ENCODE measurements around the gene LPAR1. TPM values are rescaled to one million over a fixed set of nuclear protein-coding genes. Genes with fewer than 3 reads are reported as not detected.

Gene LPAR1
- total RNA-seq, 3 donors from 2014 or later, result 27.5 to 44.9 (median 30.3) TPM

DNA sequence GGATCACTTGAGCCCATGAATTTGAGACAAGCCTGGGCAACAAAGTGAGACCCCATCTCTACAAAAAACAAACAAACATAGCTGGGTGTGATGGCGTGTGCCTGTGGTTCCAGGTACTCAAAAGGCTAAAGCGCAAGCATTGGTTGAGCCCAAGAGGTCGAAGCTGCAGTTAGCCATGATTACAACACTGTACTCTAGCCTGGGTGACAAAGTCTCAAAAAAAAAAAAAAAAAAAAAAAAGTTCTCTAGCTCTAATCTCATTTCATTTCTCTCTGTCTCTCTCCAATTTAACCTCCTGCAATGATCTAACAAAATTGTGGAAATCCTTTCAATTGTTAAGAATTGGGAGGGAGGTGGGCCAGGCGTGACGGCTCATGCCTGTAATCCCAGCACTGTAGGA lies 33.3 kb downstream of the LPAR1 start:
- Histone ChIP-seq H3K36me3 (ENCODE audit: low read depth) (no peaks in the 10 kb centered on the region), H3K4me1 (ENCODE audit: low read depth) (peaks cover 11% of the 10 kb centered on the region), H3K4me3 (no peak overlapping the region), H3K9me3 (no peaks in the 10 kb centered on the region)
- TF ChIP-seq CTCF (IDR thresholded peaks at IDR 0.05), result no peak
- intact Hi-C loops (cut with DNase I, micrococcal nuclease), result no loop called here
- ATAC-seq (no peak), DNase-seq (no peak)

DNA sequence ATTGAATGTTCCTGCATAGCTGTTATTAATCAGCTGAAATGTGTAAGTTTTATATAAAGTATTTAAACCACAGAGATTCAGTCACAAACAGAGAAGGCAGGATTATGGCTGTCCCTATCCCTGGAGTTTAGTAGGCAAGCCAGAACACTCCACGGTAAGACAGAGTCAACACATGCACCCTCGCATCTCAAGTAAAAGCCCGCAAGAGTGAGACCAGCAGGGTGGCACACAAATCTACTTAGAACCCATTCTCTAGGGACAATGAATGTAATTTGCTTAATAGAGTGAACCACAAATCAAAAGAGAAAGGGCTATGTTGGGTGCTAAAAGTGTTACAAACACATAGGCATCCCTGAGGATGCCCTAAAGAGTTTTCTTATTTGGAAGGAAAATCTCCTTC lies 35.1 kb downstream of the LPAR1 start:
- H3K4me3 ChIP-seq, result no peak overlapping the region
- H3K36me3 ChIP-seq (ENCODE audit: low read depth), result no peaks in the 10 kb centered on the region
- H3K4me1 ChIP-seq (ENCODE audit: low read depth), result peaks cover 11% of the 10 kb centered on the region
- TF ChIP-seq CTCF (IDR thresholded peaks at IDR 0.05), result no peak
- no peaks in the 10 kb centered on the region for H3K9me3 ChIP-seq
- ATAC-seq (no peak), DNase-seq (no peak)
- intact Hi-C loops (cut with DNase I, micrococcal nuclease), result no loop called here

GRCh38 chr9:111001526-111001925 lies 36.7 kb downstream of the LPAR1 start:
- no peaks in the 10 kb centered on the region for H3K36me3 ChIP-seq (ENCODE audit: low read depth)
- intact Hi-C loops (cut with DNase I, micrococcal nuclease), result no loop called here
- H3K4me3 ChIP-seq, result no peak overlapping the region
- H3K9me3 ChIP-seq, result no peaks in the 10 kb centered on the region
- DNase-seq (no peak), ATAC-seq (no peak)
- no peak for TF ChIP-seq CTCF (IDR thresholded peaks at IDR 0.05)
- H3K4me1 ChIP-seq (ENCODE audit: low read depth), result peaks cover 11% of the 10 kb centered on the region

GRCh38 chr9:111000202-111000601 lies 38.1 kb downstream of the LPAR1 start:
- Histone ChIP-seq H3K4me1 (ENCODE audit: low read depth) (peaks cover 3% of the 10 kb centered on the region), H3K36me3 (ENCODE audit: low read depth) (no peaks in the 10 kb centered on the region), H3K4me3 (no peak overlapping the region), H3K9me3 (no peaks in the 10 kb centered on the region)
- intact Hi-C loops (cut with DNase I, micrococcal nuclease), result no loop called here
- ATAC-seq (no peak), DNase-seq (no peak)
- TF ChIP-seq CTCF (IDR thresholded peaks at IDR 0.05), result no peak

DNA sequence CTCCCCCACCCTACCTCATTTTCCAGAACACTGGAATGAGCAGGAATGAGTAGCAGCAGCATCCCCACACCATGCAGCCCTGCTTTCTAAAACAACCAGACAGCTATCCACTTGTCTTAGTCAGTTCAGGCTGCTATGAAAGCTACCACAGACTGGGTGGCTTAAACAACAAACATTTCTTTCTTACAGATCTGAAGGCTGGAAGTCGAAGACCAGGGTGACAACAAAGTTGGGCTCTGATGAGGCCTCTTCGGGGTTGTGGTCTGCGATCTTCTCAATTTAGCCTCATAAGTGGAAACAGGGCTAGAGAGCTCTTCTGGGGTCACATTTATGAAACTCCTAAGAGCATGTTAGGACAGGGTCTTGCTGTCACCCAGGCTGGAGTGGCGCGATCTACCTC lies 38.9 kb downstream of the LPAR1 start:
- Histone ChIP-seq H3K4me1 (ENCODE audit: low read depth) (peaks cover 3% of the 10 kb centered on the region), H3K9me3 (no peaks in the 10 kb centered on the region), H3K36me3 (ENCODE audit: low read depth) (no peaks in the 10 kb centered on the region), H3K4me3 (no peak overlapping the region)
- intact Hi-C loops (cut with DNase I, micrococcal nuclease), result no loop called here
- TF ChIP-seq CTCF (IDR thresholded peaks at IDR 0.05), result no peak
- no peak for ATAC-seq
- DNase-seq, result no peak

DNA sequence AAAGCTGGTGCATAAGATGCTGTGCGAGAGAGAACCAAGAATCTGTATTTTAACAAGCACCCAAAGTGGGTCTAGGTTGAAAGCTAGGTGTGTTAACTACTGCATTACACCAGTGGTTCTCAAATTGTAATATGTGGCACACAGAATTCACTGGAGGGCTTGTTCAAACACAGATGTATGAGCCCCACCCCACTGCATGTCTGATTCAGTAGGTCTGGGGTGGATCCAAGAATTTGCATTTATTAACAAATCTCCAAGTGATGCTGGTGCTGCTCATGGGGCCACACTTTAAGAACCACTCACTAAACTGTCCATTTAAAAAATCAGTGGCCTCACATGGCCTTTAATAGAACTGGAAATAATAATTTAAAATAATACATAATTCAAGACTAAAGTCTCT lies 40.4 kb downstream of the LPAR1 start:
- intact Hi-C loops (cut with DNase I, micrococcal nuclease), result no loop called here
- no peak for TF ChIP-seq CTCF (IDR thresholded peaks at IDR 0.05)
- no peak for ATAC-seq

More for the DNA sequence above, 40.4 kb downstream of the LPAR1 start:
- Histone ChIP-seq H3K4me1 (ENCODE audit: low read depth) (peaks cover 3% of the 10 kb centered on the region), H3K36me3 (ENCODE audit: low read depth) (no peaks in the 10 kb centered on the region), H3K9me3 (no peaks in the 10 kb centered on the region), H3K4me3 (no peak overlapping the region)
- no peak for DNase-seq

Data from mucosa of descending colon (tissue), 3 donors.